ENCODE measurements around the gene B4GALT1. TPM values are rescaled to one million over a fixed set of nuclear protein-coding genes. Genes with fewer than 3 reads are reported as not detected.

The B4GALT1 gene
- polyA plus RNA-seq, 1 donor (not counting 4 experiments of a cell fraction or from before 2014, with no cell fraction given): 55.1 TPM

GRCh38 chr9:33129886-33130881, 37.0 kb downstream of the B4GALT1 start:
- FAIRE-seq (no peak), DNase-seq (ENCODE audit: low read depth, low spot score) (no peak)
- Histone ChIP-seq H3K9ac (ENCODE audit: control insufficient read depth, extremely low read depth, insufficient read depth, low read length) (peak overlapping the region; percentile 71), H3K4me3 (ENCODE audit: control insufficient read depth in 2 of 3, extremely low read depth in 1 of 3, insufficient read depth in 2 of 3, low read depth in 1 of 3, low read length in 3 of 3) (peak overlapping the region in 1 of 3 experiments; percentile 30), H3K9me3 (ENCODE audit: control insufficient read depth, low read depth, low read length) (no peaks in the 10 kb centered on the region), H3K27me3 (ENCODE audit: control insufficient read depth, extremely low read depth, insufficient read depth, low read length) (no peaks in the 10 kb centered on the region), H3K79me2 (ENCODE audit: control insufficient read depth, insufficient read depth, low read length) (peaks cover 41% of the 10 kb centered on the region), H3K36me3 (ENCODE audit: control insufficient read depth in 2 of 2, extremely low read depth in 1 of 2, insufficient read depth in 2 of 2, low read length in 2 of 2) (peaks cover 27 to 44% of the 10 kb centered on the region in 2 experiments), H3K4me2 (ENCODE audit: control insufficient read depth, extremely low read depth, insufficient read depth, low read depth, low read length) (peak overlapping the region; percentile 69), H4K20me1 (ENCODE audit: control insufficient read depth, extremely low read depth, insufficient read depth, low read length) (peaks cover 6% of the 10 kb centered on the region), H3K4me1 (ENCODE audit: control insufficient read depth, extremely low read depth, insufficient read depth, low read length) (peaks cover 53% of the 10 kb centered on the region), H3K9me1 (ENCODE audit: control insufficient read depth, extremely low read depth, insufficient read depth, low read length) (peaks cover 5% of the 10 kb centered on the region), H3K27ac (ENCODE audit: control insufficient read depth, insufficient read depth, low read length) (peak overlapping the region; percentile 85), H2AFZ (ENCODE audit: control insufficient read depth, low read length) (no peak overlapping the region)
- dilution Hi-C loops (cut with MboI; ENCODE audit: extremely low pct_ligation_motif_present, low sequenced_read_pairs): no loop called here
- TF ChIP-seq CTCF (optimal IDR thresholded peaks at IDR 0.05 in 1 of 3, IDR thresholded peaks at IDR 0.05 in 1 of 3, conservative IDR thresholded peaks at IDR 0.05 in 1 of 3; ENCODE audit: extremely low read depth in 1 of 3, insufficient read depth in 2 of 3, low read length in 3 of 3): no peak
- no peak for TF ChIP-seq EZH2 (IDR thresholded peaks at IDR 0.05; ENCODE audit: low read length)

GRCh38 chr9:33129251-33129885, 37.8 kb downstream of the B4GALT1 start:
- H3K4me1 ChIP-seq (ENCODE audit: control insufficient read depth, extremely low read depth, insufficient read depth, low read length): peaks cover 53% of the 10 kb centered on the region
- DNase-seq (ENCODE audit: low read depth, low spot score) (no peak), FAIRE-seq (no peak)
- no peaks in the 10 kb centered on the region for H3K27me3 ChIP-seq (ENCODE audit: control insufficient read depth, extremely low read depth, insufficient read depth, low read length)
- no peaks in the 10 kb centered on the region for H4K20me1 ChIP-seq (ENCODE audit: control insufficient read depth, extremely low read depth, insufficient read depth, low read length)
- peak overlapping the region; percentile 60 for H3K9ac ChIP-seq (ENCODE audit: control insufficient read depth, extremely low read depth, insufficient read depth, low read length)
- H3K79me2 ChIP-seq (ENCODE audit: control insufficient read depth, insufficient read depth, low read length): peaks cover 40% of the 10 kb centered on the region
- no peak overlapping the region for H2AFZ ChIP-seq (ENCODE audit: control insufficient read depth, low read length)
- H3K4me3 ChIP-seq (ENCODE audit: control insufficient read depth in 2 of 3, extremely low read depth in 1 of 3, insufficient read depth in 2 of 3, low read depth in 1 of 3, low read length in 3 of 3): no peak overlapping the region
- peaks cover 22 to 39% of the 10 kb centered on the region in 2 experiments for H3K36me3 ChIP-seq (ENCODE audit: control insufficient read depth in 2 of 2, extremely low read depth in 1 of 2, insufficient read depth in 2 of 2, low read length in 2 of 2)
- peak overlapping the region; percentile 85 for H3K27ac ChIP-seq (ENCODE audit: control insufficient read depth, insufficient read depth, low read length)
- TF ChIP-seq EZH2 (IDR thresholded peaks at IDR 0.05; ENCODE audit: low read length): no peak
- no peak for TF ChIP-seq CTCF (optimal IDR thresholded peaks at IDR 0.05 in 1 of 3, IDR thresholded peaks at IDR 0.05 in 1 of 3, conservative IDR thresholded peaks at IDR 0.05 in 1 of 3; ENCODE audit: extremely low read depth in 1 of 3, insufficient read depth in 2 of 3, low read length in 3 of 3)
- H3K4me2 ChIP-seq (ENCODE audit: control insufficient read depth, extremely low read depth, insufficient read depth, low read depth, low read length): peak overlapping the region; percentile 69
- dilution Hi-C loops (cut with MboI; ENCODE audit: extremely low pct_ligation_motif_present, low sequenced_read_pairs): no loop called here
- H3K9me1 ChIP-seq (ENCODE audit: control insufficient read depth, extremely low read depth, insufficient read depth, low read length): peaks cover 5% of the 10 kb centered on the region
- H3K9me3 ChIP-seq (ENCODE audit: control insufficient read depth, low read depth, low read length): no peaks in the 10 kb centered on the region

All from keratinocyte (primary cell).